ENCODE data around the gene MOB1B.
"Not testable (repeated sequence)": the region's sequence is repeated elsewhere in the genome, so short reads cannot be mapped to it uniquely, and the experiment has no call there.

MOB1B gene

DNA sequence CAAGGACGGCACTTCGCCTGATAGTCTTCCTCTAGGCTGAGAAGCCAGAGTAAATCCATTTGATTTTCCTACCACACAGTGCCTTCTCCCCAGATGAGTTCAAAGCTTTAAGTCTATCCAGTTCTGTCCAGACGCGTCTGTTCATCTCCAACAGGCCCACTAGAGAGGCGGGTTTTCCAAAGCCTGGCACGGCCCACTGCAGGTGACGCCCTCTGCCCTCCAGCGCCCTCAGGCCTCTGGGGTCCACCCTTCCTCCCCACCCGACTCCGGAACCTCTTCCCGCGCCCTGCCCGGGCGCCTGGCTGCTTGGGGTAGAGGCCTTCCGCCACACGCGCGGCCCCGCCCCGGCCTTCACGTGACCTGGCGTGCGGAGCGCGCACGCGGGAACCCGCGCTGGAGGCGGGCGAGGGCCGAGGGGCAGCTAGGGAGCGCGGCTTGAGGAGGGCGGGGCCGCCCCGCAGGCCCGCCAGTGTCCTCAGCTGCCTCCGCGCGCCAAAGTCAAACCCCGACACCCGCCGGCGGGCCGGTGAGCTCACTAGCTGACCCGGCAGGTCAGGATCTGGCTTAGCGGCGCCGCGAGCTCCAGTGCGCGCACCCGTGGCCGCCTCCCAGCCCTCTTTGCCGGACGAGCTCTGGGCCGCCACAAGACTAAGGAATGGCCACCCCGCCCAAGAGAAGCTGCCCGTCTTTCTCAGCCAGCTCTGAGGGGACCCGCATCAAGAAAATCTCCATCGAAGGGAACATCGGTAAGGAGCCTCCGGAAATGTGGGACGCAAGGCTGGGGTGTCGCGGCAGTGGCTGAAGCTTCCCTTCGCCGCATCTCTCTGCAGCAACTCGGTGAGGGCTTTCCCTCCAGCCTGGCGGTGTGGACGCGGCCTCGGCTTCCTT, 91.3 kb downstream of the MOB1B start, which contains the start of gene DCK:
Gene DCK, plus strand, starts transcription at position 469 of the 888 bp plus-strand sequence. Its CDS starts 187 bp downstream, at position 656.
- peak within 1 kb of the TSS; percentile 99 for H3K4me3 ChIP-seq (ENCODE audit: low read depth, low read length)
- TF ChIP-seq, protein P1, sequence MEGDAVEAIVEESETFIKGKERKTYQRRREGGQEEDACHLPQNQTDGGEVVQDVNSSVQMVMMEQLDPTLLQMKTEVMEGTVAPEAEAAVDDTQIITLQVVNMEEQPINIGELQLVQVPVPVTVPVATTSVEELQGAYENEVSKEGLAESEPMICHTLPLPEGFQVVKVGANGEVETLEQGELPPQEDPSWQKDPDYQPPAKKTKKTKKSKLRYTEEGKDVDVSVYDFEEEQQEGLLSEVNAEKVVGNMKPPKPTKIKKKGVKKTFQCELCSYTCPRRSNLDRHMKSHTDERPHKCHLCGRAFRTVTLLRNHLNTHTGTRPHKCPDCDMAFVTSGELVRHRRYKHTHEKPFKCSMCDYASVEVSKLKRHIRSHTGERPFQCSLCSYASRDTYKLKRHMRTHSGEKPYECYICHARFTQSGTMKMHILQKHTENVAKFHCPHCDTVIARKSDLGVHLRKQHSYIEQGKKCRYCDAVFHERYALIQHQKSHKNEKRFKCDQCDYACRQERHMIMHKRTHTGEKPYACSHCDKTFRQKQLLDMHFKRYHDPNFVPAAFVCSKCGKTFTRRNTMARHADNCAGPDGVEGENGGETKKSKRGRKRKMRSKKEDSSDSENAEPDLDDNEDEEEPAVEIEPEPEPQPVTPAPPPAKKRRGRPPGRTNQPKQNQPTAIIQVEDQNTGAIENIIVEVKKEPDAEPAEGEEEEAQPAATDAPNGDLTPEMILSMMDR (IDR thresholded peaks at IDR 0.05; ENCODE audit: low read depth, low read length, missing control alignments), result no peak
- DNase-seq (ENCODE audit: low read depth), result peak; percentile 72

DNA sequence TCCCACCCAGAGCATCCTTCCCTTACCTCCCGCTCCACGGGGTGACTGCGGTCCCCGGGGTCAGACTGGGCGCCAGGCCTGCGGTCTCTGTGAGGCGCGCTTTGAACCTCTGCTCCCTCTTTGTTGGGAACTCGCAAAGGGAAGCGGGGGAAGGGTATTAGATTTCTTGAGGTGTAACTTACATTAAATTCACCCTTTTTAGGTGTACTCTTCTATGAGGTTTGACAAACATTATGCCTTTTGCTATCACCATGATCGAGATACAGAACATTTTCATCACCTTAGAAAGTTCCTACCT, 91.8 kb downstream of the MOB1B start:
- peak overlapping the region; percentile 99 for H3K4me3 ChIP-seq (ENCODE audit: low read depth, low read length)
- no peak for DNase-seq (ENCODE audit: low read depth)
- TF ChIP-seq, protein P1 (IDR thresholded peaks at IDR 0.05; ENCODE audit: low read depth, low read length, missing control alignments), result no peak

DNA sequence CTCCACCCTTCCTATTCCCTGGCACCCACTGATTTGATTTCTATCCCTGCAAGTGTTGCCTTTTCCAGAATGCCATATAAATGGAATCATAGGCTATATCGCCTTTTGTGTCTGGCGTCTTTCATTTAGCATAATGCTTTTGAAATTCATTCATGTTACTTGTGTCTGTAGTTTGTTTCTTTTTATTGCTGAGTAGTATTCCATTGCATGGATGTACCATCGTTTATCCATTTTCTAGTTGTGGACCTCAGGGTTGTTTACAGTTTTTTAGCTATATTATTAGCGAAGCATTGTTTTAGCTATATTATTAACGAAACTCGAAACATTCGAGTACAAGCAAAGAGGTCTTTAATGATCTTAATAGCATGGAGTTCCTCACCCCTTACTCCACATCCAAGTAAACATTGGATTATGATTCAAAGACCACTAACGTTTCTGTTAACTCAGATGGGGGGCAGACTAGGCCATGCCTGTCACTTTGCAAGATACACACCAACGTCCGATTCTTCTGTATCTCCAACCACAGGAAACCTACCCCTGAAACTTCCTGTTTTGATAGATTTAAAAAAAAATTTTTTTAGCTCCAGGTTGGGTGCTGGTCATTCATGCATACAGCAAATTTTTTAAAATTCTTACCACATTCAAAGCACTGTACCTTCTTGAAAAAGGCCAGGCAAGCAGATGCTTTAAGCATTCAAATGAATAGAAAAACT, 92.4 kb downstream of the MOB1B start:
- H3K4me3 ChIP-seq (ENCODE audit: low read depth, low read length), result peak overlapping the region; percentile 99
- TF ChIP-seq, protein P1 (IDR thresholded peaks at IDR 0.05; ENCODE audit: low read depth, low read length, missing control alignments), result no peak
- peak; percentile 60 for DNase-seq (ENCODE audit: low read depth)

DNA sequence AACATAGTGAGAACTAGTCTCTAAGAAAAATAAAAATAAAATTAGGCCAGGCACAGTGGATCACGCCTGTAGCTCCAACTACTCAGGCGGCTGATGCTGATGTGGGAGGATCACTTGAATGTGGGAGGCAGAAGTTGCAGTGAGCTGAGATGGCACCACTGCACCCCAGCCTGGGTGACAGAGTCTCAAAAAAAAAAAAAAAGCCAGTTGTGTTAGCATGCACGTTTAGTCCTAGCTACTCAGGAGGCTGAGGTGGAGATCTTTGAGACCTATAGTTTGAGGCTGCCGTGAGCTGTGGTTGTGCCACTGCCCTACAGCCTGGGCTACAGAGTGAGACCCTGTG, 93.8 kb downstream of the MOB1B start:
- TF ChIP-seq, protein P1 (IDR thresholded peaks at IDR 0.05; ENCODE audit: low read depth, low read length, missing control alignments), result no peak
- H3K4me3 ChIP-seq (ENCODE audit: low read depth, low read length), result no peak overlapping the region
- DNase-seq (ENCODE audit: low read depth), result no peak

DNA sequence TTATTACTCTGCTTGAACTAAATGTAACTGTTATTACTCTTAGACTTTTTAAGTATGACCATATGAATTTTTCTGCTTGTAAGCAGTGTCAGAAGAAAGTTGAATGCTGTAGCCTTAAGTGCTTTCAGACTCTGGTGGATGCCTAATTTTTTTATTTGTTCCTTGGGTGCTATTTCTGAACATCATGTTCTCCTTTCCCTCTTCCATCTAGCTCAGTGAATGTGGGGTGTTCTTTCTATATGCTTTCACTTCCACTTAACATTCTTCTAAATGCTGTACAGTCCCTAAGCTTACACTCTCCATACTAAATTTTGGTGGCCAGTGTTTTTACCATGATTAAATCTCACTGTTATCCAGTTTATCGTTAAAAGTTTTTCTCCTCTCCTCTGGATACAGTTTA, 94.9 kb downstream of the MOB1B start:
- no peak for DNase-seq (ENCODE audit: low read depth)
- no peak overlapping the region for H3K4me3 ChIP-seq (ENCODE audit: low read depth, low read length)
- TF ChIP-seq, protein P1 (IDR thresholded peaks at IDR 0.05; ENCODE audit: low read depth, low read length, missing control alignments), result no peak

DNA sequence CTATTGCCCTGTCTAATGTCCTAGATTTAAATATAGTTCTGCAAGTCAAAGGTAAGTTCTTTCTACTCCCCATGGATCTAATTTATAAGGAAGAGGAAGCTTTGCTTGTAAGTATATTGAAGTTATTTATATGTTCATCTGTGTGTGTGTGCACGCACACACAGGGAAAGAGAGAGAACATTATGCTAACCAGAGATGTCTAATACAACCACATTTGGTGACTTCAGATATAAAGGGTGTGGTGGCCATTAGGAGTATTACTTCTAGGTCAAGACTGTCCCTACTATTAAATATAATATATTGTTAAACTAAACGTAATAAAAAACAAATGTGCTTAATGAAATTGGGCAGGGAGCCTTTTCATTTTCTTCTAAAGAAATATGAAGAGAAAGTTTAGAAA, 95.4 kb downstream of the MOB1B start:
- TF ChIP-seq, protein P1 (IDR thresholded peaks at IDR 0.05; ENCODE audit: low read depth, low read length, missing control alignments), result no peak
- no peak overlapping the region for H3K4me3 ChIP-seq (ENCODE audit: low read depth, low read length)
- DNase-seq (ENCODE audit: low read depth), result no peak

DNA sequence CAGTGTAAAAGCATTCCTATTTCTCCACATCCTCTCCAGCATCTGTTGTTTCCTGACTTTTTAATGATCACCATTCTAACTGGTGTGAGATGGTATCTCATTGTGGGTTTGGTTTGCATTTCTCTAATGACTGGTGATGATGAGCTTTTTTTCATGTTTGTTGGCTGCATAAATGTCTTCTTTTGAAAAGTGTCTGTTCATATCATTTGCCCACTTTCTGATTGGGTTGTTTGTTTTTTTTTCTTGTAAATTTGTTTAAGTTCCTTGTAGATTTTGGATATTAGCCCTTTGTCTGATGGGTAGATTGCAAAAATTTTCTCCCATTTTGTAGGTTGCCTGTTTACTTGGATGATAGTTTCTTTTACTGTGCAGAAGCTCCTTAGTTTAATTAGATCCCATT, 97.5 kb downstream of the MOB1B start:
- not testable (repeated sequence) for H3K4me3 ChIP-seq (ENCODE audit: low read depth, low read length); DNase-seq (ENCODE audit: low read depth)

DNA sequence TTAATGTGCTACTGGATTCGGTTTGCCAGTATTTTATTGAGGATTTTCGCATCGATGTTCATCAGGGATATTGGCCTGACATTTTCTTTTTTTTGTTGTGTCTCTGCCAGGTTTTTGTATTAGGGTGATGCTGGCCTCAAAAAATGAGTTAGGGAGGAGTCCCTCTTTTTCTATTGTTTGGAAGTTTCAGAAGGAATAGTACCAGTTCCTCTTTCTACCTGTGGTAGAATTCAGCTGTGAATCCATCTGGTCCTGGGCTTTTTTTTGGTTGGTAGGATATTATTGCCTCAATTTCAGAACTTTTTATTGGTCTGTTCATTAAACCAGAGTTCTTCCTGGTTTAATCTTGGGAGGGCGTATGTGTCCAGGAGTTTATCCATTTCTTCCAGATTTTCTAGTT, 99.2 kb downstream of the MOB1B start:
- DNase-seq (ENCODE audit: low read depth); H3K4me3 ChIP-seq (ENCODE audit: low read depth, low read length): not testable (repeated sequence)
